NCI-H146 treated with DMSO at 0.1 percent for 48 hours (cell line): ENCODE data around the gene CCDC60.

ENCODE experiments used
- DNase-seq: peaks from one replicate; lab custom pipeline; 2025; ENCODE audit not compliant: unreplicated experiment; lab: John Stamatoyannopoulos, UW

Gene CCDC60

GRCh38 chr12:119334430-119335170 is at the start of gene CCDC60:
Gene CCDC60 (plus strand): TSS chr12:119334729. CDS start chr12:119335177, 448 bp downstream.
- DNase-seq, result no peak

- DNase-seq, result peak; percentile 68
Observed at GRCh38 chr12:119288576-119288975, 46.0 kb upstream of the CCDC60 start.

- DNase-seq, result no peak
Observed at GRCh38 chr12:119292893-119293630, 41.5 kb upstream of the CCDC60 start.

GRCh38 chr12:119294211-119294610 is 40.3 kb upstream of the CCDC60 start:
- no peak for DNase-seq

GRCh38 chr12:119296535-119296934 is 38.0 kb upstream of the CCDC60 start:
- DNase-seq, result no peak

- no peak for DNase-seq
Observed at GRCh38 chr12:119299130-119299529, 35.4 kb upstream of the CCDC60 start.

- no peak for DNase-seq
Observed at GRCh38 chr12:119301379-119301778, 33.1 kb upstream of the CCDC60 start.

- no peak for DNase-seq
Observed at GRCh38 chr12:119302451-119303080, 32.0 kb upstream of the CCDC60 start.

GRCh38 chr12:119306593-119306992 is 27.9 kb upstream of the CCDC60 start:
- no peak for DNase-seq

- no peak for DNase-seq
Observed at GRCh38 chr12:119307747-119308146, 26.8 kb upstream of the CCDC60 start.

- DNase-seq, result no peak
Observed at GRCh38 chr12:119308708-119309456, 25.6 kb upstream of the CCDC60 start.

GRCh38 chr12:119311878-119312277 is 22.7 kb upstream of the CCDC60 start:
- DNase-seq, result no peak

- no peak for DNase-seq
Observed at GRCh38 chr12:119312904-119313303, 21.6 kb upstream of the CCDC60 start.

- no peak for DNase-seq
Observed at GRCh38 chr12:119314290-119314689, 20.2 kb upstream of the CCDC60 start.

GRCh38 chr12:119319638-119320037 is 14.9 kb upstream of the CCDC60 start:
- no peak for DNase-seq

GRCh38 chr12:119320678-119321077 is 13.9 kb upstream of the CCDC60 start:
- DNase-seq, result no peak

- no peak for DNase-seq
Observed at GRCh38 chr12:119322301-119322723, 12.2 kb upstream of the CCDC60 start.

GRCh38 chr12:119325813-119326212 is 8.7 kb upstream of the CCDC60 start:
- DNase-seq, result no peak

- no peak for DNase-seq
Observed at GRCh38 chr12:119326341-119326740, 8.2 kb upstream of the CCDC60 start.

- DNase-seq, result no peak
Observed at GRCh38 chr12:119327471-119327870, 7.1 kb upstream of the CCDC60 start.

- no peak for DNase-seq
Observed at GRCh38 chr12:119328111-119328510, 6.4 kb upstream of the CCDC60 start.
